GM12878 (cell line): ENCODE data around the gene BEGAIN. TPM values are rescaled to one million over a fixed set of nuclear protein-coding genes. Genes with fewer than 3 reads are reported as not detected.

Experiments used
- ATAC-seq: fragments of 200-7000 bp; cut with Tn5 transposase; 3 replicates; pipeline ENCODE4 v1.9.1; 2020; ENCODE audit warnings: mild to moderate bottlenecking, moderate library complexity
- BruUV-seq: library from RNA; stranded (reverse); fragments of 400-500 nt; replicated peaks from 2 replicates; lab custom pipeline; 2021; lab: Mats Ljungman, UMichigan
- CTCF ChIA-PET: fragments of 300-600 bp; sonication (Branson Sonifier 250); formaldehyde crosslinking; extraction: SDS; loops from one replicate; lab custom pipeline; 2021; ENCODE audit warnings: inconsistent platforms; lab: Yijun Ruan, JAX
- POLR2A ChIA-PET: fragments of 350-600 bp; formaldehyde crosslinking; extraction: SDS; loops from one replicate; lab custom pipeline; 2021; ENCODE audit warnings: inconsistent platforms; lab: Charles Lee
- RAD21 ChIA-PET: fragments of 300-600 bp; sonication (Branson Sonifier 250); formaldehyde crosslinking; loops from one replicate; lab custom pipeline; 2023; ENCODE audit warnings: antibody characterized with exemption; ENCODE audit not compliant: unreplicated experiment; lab: Charles Lee
- SMC1A ChIA-PET: fragments of 300-600 bp; sonication (Branson Sonifier 250); formaldehyde crosslinking; loops from one replicate; lab custom pipeline; 2023; ENCODE audit not compliant: unreplicated experiment, uncharacterized antibody; lab: Charles Lee
- DNase-seq: peaks from one replicate; pipeline ENCODE4 v3.0.0-alpha.2; 2011; ENCODE audit warnings: low read depth, low spot score
- FAIRE-seq: peaks from 3 replicates; lab custom pipeline; 2011; peaks lifted over from hg19 to GRCh38; lab: Jason Lieb, UNC
- H2AFZ ChIP-seq: 2 replicates; pipeline ENCODE4 v1.6.0; 2011; ENCODE audit warnings: low read depth, low read length, control low read depth; ENCODE audit not compliant: control insufficient read depth
- H3K27ac ChIP-seq: 2 replicates; pipeline ENCODE4 v1.5.1; 2011; ENCODE audit warnings: control low read depth; ENCODE audit not compliant: control insufficient read depth, insufficient read depth
- H3K27me3 ChIP-seq, 2 experiments: replicated peaks in 1 of 2; 2 replicates each; pipeline versions ENCODE4 v1.6.0 to v1.6.1; 2011; ENCODE audit warnings: low read length in 1 of 2; ENCODE audit not compliant: control insufficient read depth in 2 of 2, insufficient read depth in 2 of 2
- H3K36me3 ChIP-seq, 2 experiments: 2 replicates each; pipeline ENCODE4 v1.5.1; 2011; ENCODE audit warnings: low read length in 1 of 2; ENCODE audit not compliant: control insufficient read depth in 2 of 2, insufficient read depth in 2 of 2
- H3K4me1 ChIP-seq: 2 replicates; pipeline ENCODE4 v1.6.1; 2011; ENCODE audit warnings: mild to moderate bottlenecking, low read length, moderate library complexity, mixed read lengths; ENCODE audit not compliant: control insufficient read depth, insufficient read depth
- H3K4me2 ChIP-seq: 2 replicates; pipeline ENCODE4 v1.6.0; 2011; ENCODE audit warnings: control low read depth; ENCODE audit not compliant: control insufficient read depth, insufficient read depth
- H3K4me3 ChIP-seq: fragments of 200-600 bp; sonication (generic); 2 replicates; pipeline ENCODE4 v1.5.1; 2016
- H3K79me2 ChIP-seq: 2 replicates; pipeline ENCODE4 v1.6.0; 2011; ENCODE audit warnings: low read length; ENCODE audit not compliant: control insufficient read depth, insufficient read depth
- H3K9ac ChIP-seq: 2 replicates; pipeline ENCODE4 v1.8.0; 2011; ENCODE audit warnings: low read length, control low read depth, mixed read lengths; ENCODE audit not compliant: control insufficient read depth, insufficient read depth
- H3K9me3 ChIP-seq: replicated peaks from 3 replicates; pipeline ENCODE4 v1.5.1; 2011; ENCODE audit warnings: mild to moderate bottlenecking, low read length; ENCODE audit not compliant: control insufficient read depth, insufficient read depth
- H4K20me1 ChIP-seq: 2 replicates; pipeline ENCODE4 v1.6.0; 2011; ENCODE audit not compliant: control insufficient read depth, insufficient read depth
- BRCA1 ChIP-seq: IDR thresholded peaks from 2 replicates; pipeline ENCODE4 v1.6.1; 2011; ENCODE audit warnings: low read depth, low read length, improper control_type of control experiment
- LARP7 ChIP-seq: fragments of 450-650 bp; IDR thresholded peaks from 2 replicates; pipeline ENCODE4 v1.6.1; 2017; ENCODE audit warnings: mild to moderate bottlenecking
- NR2C1 ChIP-seq: fragments of 450-650 bp; IDR thresholded peaks from 2 replicates; pipeline ENCODE4 v1.6.1; 2017; ENCODE audit warnings: antibody characterized with exemption, mild to moderate bottlenecking, moderate library complexity
- NR2F1 ChIP-seq: fragments of 450-650 bp; conservative IDR thresholded peaks from 2 replicates; pipeline ENCODE4 v1.6.1; 2017; ENCODE audit warnings: mild to moderate bottlenecking
- POLR2A ChIP-seq: IDR thresholded peaks from 2 replicates; pipeline ENCODE4 v1.6.1; 2011; ENCODE audit warnings: low read depth, mild to moderate bottlenecking, low read length
- SIN3A ChIP-seq: IDR thresholded peaks from 2 replicates; pipeline ENCODE4 v1.6.1; 2012; ENCODE audit warnings: low read depth, low read length, improper control_type of control experiment
- SRF ChIP-seq, 2 experiments: IDR thresholded peaks; 2 replicates each; pipeline ENCODE4 v1.6.1; 2011; ENCODE audit warnings: low read depth in 2 of 2, low read length in 2 of 2, mild to moderate bottlenecking in 1 of 2, moderate library complexity in 1 of 2
- ZBED1 ChIP-seq: IDR thresholded peaks from 2 replicates; pipeline ENCODE4 v1.6.1; 2016; ENCODE audit warnings: borderline replicate concordance
- WGBS: methylation state at CpG from one replicate; pipeline ENCODE4 v1.1.6; 2016; ENCODE audit warnings: low lambda C conversion rate; ENCODE audit not compliant: insufficient replicate concordance, insufficient coverage; ENCODE audit errors: missing lambda C conversion rate; 5-methylcytosine and 5-hydroxymethylcytosine counted together
- in situ Hi-C: fragments of 300-500 bp; cut with MboI; formaldehyde crosslinking; loops from 9 replicates; pipeline ENCODE4 v1.14.3; 2018; ENCODE audit warnings: mixed read lengths
- intact Hi-C: fragments of 100-400 bp; cut with micrococcal nuclease; formaldehyde crosslinking; loops from one replicate; pipeline ENCODE4 v1.14.2; 2022; ENCODE audit not compliant: unreplicated experiment
- polyA plus RNA-seq, 11 experiments: library from polyadenylated mRNA; depleted of rRNA in 4 of 11; unstranded in 6 of 11; stranded (reverse) in 5 of 11; fragments of >200 nt; fragmentation: Nextera tagmentation in 4 of 11; fragmentation: Illumina TruSeq in 1 of 11; extraction: Ambion mirVana in 4 of 11; extraction: Trizol in 1 of 11; gene quantifications; 1 replicate in 1 of 11; 2 replicates in 10 of 11; pipeline versions ENCODE4 v1.2.1 to v1.2.3, GENCODE V29; 2011 to 2016; ENCODE audit warnings: inconsistent platforms in 2 of 11, missing spikeins in 2 of 11, low read depth in 1 of 11
- total RNA-seq, 4 experiments: library from RNA; depleted of rRNA in 3 of 4; stranded (reverse); fragments of >200 nt in 3 of 4; fragmentation: Illumina TruSeq in 1 of 4; extraction: Trizol in 1 of 4; gene quantifications; 2 replicates each; pipeline versions ENCODE4 v1.2.1 to v1.2.3, GENCODE V29; 2013 to 2021
- TF ChIP-seq, protein P1 (sequence below): IDR thresholded peaks from 2 replicates; pipeline ENCODE4 v1.6.1; 2012; ENCODE audit warnings: low read depth, low read length, improper control_type of control experiment

The BEGAIN gene
- total and polyA plus RNA-seq, 10 of the 15 experiments (the other 5 are each of a cell fraction or from before 2014, with no cell fraction given) = 0.01 to 0.31 (median 0.06) TPM; not detected in 5

DNA sequence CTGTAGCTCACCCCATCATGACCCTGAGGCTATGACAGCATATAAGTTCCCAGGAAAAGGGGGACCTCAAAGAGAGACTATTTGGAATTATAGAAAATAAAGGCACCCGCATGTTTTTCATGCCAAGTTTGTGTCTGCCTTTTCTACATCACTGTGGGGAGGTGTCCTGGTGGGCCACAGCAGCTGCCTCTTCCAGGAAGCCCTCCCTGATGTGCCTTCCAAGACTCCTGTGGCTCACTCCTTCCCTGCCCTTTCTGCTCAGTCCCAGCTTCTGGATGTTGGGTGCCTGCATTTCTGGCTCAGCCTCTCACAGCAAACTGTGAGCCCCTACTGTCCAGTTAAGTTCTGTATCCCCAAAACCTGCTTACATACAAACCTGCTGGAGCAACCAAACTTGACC, 36.3 kb upstream of the BEGAIN start:
- ATAC-seq (no peak), DNase-seq (no peak), FAIRE-seq (no peak)
- POLR2A ChIA-PET = no interaction called here
- no TSS peak for BruUV-seq
- peaks cover 0 to 2% of the 10 kb centered on the region in 2 experiments; a peak in 1 of 4 replicates for H3K27me3 ChIP-seq
- no peak overlapping the region for H3K9ac ChIP-seq
- no peaks in the 10 kb centered on the region for H3K9me3 ChIP-seq
- SMC1A ChIA-PET = no interaction called here
- CTCF ChIA-PET = no interaction called here
- no peak overlapping the region for H3K4me2 ChIP-seq
- no peak overlapping the region for H2AFZ ChIP-seq
- in situ Hi-C loops (no loop called here), intact Hi-C loops (no loop called here)
- no peak overlapping the region for H3K27ac ChIP-seq
- no peaks in the 10 kb centered on the region for H3K79me2 ChIP-seq
- RAD21 ChIA-PET = no interaction called here
- no peaks in the 10 kb centered on the region for H4K20me1 ChIP-seq
- no peaks in the 10 kb centered on the region for H3K4me1 ChIP-seq
- H3K4me3 ChIP-seq = no peak overlapping the region
- no peak for TF ChIP-seq SIN3A
- TF ChIP-seq SRF (IDR thresholded peaks at IDR 0.05; ENCODE audit: low read depth in 2 of 2, low read length in 2 of 2) = no peak
- TF ChIP-seq POLR2A = no peak
- no peak for TF ChIP-seq NR2F1
- TF ChIP-seq, protein P1, sequence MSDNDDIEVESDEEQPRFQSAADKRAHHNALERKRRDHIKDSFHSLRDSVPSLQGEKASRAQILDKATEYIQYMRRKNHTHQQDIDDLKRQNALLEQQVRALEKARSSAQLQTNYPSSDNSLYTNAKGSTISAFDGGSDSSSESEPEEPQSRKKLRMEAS = no peak
- no peak for TF ChIP-seq ZBED1
- no peak for TF ChIP-seq BRCA1
- no peak for TF ChIP-seq LARP7
- H3K36me3 ChIP-seq = no peaks in the 10 kb centered on the region
- 0% methylated on average over 1 of the region's 1 CpG for WGBS

DNA sequence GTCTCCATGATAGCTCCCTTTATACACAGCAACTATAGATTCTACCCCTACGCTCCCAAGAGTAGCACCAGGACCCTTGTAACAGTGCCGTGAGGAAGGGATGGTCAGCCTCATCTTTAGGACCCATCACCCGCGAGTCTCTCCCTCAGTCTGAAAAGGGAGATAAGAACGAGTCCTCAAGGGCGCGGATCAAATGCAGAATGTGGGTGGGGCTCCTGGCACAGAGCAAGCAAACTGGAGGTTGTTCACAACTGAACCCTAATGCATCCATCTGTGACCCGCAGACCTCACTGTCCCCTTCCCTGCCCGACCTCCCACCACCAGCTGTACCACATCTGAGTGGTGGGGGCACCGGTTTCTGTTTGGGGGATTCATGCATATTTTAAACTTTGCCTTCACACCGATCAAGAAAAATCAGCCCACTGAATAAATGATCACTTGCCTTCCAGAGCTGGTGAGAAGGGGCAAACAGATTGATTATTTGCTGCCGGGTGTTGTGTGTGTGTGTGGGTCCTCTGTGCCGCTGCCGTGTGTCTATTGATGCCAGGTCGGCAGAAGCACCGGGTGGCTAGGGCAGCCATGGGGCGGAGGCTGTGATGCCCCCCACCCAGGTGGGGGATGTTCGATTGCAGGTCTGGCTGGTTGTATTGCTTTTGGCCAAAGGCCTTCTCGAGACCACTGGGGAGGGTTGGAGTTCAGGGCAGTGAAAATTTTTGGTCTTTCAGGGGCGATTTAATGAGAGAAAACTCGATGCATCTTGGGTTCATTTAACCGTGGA, 35.7 kb upstream of the BEGAIN start:
- H3K27ac ChIP-seq = no peak overlapping the region
- no peak overlapping the region for H3K4me3 ChIP-seq
- FAIRE-seq (no peak), ATAC-seq (no peak), DNase-seq (no peak)
- ChIA-PET RAD21 (no interaction called here), CTCF (no interaction called here), SMC1A (no interaction called here), POLR2A (no interaction called here)
- H3K9ac ChIP-seq = no peak overlapping the region
- H3K9me3 ChIP-seq = no peaks in the 10 kb centered on the region
- TF ChIP-seq NR2C1 (no peak), SRF (IDR thresholded peaks at IDR 0.05; ENCODE audit: low read depth in 2 of 2, low read length in 2 of 2) (no peak)
- in situ Hi-C loops = no loop called here
- H2AFZ ChIP-seq = no peak overlapping the region
- no peaks in the 10 kb centered on the region for H3K79me2 ChIP-seq
- H4K20me1 ChIP-seq = no peaks in the 10 kb centered on the region
- H3K4me1 ChIP-seq = no peaks in the 10 kb centered on the region
- no peaks in the 10 kb centered on the region for H3K36me3 ChIP-seq
- no peak overlapping the region for H3K4me2 ChIP-seq
- intact Hi-C loops = no loop called here
- no TSS peak for BruUV-seq
- peaks cover 0 to 4% of the 10 kb centered on the region in 2 experiments; a peak in 1 of 4 replicates for H3K27me3 ChIP-seq
- 33% methylated on average over 22 of the region's 22 CpGs for WGBS
